Lower lobe of right lung (tissue), 2 donors: Measurements from ENCODE around the gene MAB21L4. TPM values are rescaled to one million over a fixed set of nuclear protein-coding genes. Genes with fewer than 3 reads are reported as not detected.
A peak's percentile ranks its signal among the peaks of the same experiment; 100 is the strongest.

Experiments used
- ATAC-seq, 2 donors: fragments of 200-7000 bp; cut with Tn5 transposase; one replicate each; pipeline ENCODE4 v1.9.1; 2020 to 2022; ENCODE audit warnings: mild to moderate bottlenecking in 2 of 2, moderate library complexity in 2 of 2
- DNase-seq: peaks from one replicate; pipeline ENCODE4 v3.0.0-alpha.2; 2020
- H3K27ac ChIP-seq: fragments of 200-600 bp; one replicate; pipeline ENCODE4 v1.8.0; 2022
- H3K27me3 ChIP-seq: fragments of 200-600 bp; one replicate; pipeline ENCODE4 v1.8.0; 2022; ENCODE audit warnings: low read depth
- H3K36me3 ChIP-seq: fragments of 200-600 bp; one replicate; pipeline ENCODE4 v1.8.0; 2022; ENCODE audit warnings: mild to moderate bottlenecking
- H3K4me1 ChIP-seq: fragments of 200-600 bp; one replicate; pipeline ENCODE4 v1.8.0; 2022
- H3K4me3 ChIP-seq: fragments of 200-600 bp; one replicate; pipeline ENCODE4 v1.8.0; 2022; ENCODE audit warnings: mild to moderate bottlenecking
- H3K9me3 ChIP-seq: fragments of 200-600 bp; one replicate; pipeline ENCODE4 v1.8.0; 2022
- intact Hi-C: fragments of 100-400 bp; cut with DNase I; formaldehyde crosslinking; loops from one replicate; pipeline ENCODE4 v1.11.0; 2022
- total RNA-seq: library from RNA; stranded (reverse); fragmentation: NEBNext Ultra II Directional; extraction: Animal tissue kit (Norgen Biotek cat#: 25700); gene quantifications from one replicate; pipeline ENCODE4 v1.2.1, GENCODE V29; 2021
- TF ChIP-seq, protein P1 (sequence below): fragments of 200-600 bp; IDR thresholded peaks from one replicate; pipeline ENCODE4 v1.8.0; 2022; ENCODE audit warnings: antibody characterized with exemption, mild to moderate bottlenecking
- donor health status: DM: no; HTN: yes; CAD: no; lungs with severe emphysema.

MAB21L4 gene
- total RNA-seq, 1 donor from 2014 or later: 17.0 TPM

DNA sequence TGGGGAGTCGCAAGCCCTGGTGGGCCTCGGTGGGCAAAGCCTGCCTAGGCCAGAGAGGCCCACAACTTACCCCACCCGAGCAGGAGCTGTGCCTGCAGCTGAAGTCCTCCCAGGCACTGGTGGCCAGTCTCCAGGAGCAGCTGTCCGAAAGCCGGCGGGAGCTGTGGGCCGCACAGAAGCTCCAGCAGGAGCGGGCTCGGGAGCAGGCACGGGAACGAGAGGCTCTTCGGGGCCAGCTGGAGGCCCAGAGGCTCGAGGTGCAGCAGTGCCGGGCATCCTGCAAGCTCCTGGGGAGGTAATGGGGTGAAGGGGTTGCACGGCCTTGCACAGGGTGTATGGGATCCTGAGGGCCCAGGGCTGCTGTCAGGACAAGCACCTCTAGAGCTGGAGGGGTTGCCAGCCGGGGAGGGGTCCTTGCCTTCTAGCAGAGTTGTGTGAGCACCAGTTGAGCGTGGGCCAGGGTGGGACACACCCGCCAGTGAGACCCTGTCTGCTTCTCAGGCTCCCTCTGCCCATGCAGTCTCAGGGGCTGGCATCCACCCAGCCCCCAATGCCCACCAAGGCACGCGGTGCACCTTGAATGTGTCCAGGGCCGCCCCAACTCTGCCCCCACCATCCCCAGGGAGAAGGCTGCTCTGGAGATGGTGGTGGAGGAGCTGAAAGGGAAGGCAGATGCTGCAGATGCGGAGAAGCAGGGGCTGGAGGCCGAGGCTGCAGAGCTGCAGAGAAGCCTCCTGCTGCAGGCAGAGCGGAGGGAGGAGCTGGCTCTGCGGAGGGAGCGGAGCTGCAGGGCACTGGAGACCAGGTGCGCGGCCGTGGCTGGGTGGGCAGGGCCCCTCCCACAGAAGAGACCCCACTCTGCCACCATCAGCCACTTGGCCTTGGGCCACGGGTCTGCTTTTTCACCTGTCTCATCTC is 37.4 kb upstream of the MAB21L4 start:
- TF ChIP-seq, protein P1, sequence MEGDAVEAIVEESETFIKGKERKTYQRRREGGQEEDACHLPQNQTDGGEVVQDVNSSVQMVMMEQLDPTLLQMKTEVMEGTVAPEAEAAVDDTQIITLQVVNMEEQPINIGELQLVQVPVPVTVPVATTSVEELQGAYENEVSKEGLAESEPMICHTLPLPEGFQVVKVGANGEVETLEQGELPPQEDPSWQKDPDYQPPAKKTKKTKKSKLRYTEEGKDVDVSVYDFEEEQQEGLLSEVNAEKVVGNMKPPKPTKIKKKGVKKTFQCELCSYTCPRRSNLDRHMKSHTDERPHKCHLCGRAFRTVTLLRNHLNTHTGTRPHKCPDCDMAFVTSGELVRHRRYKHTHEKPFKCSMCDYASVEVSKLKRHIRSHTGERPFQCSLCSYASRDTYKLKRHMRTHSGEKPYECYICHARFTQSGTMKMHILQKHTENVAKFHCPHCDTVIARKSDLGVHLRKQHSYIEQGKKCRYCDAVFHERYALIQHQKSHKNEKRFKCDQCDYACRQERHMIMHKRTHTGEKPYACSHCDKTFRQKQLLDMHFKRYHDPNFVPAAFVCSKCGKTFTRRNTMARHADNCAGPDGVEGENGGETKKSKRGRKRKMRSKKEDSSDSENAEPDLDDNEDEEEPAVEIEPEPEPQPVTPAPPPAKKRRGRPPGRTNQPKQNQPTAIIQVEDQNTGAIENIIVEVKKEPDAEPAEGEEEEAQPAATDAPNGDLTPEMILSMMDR: no peak
- DNase-seq (peak; percentile 41), ATAC-seq (no peak)
- Histone ChIP-seq H3K4me3 (no peak overlapping the region), H3K27ac (no peak overlapping the region), H3K36me3 (no peaks in the 10 kb centered on the region), H3K9me3 (peaks cover 5% of the 10 kb centered on the region), H3K4me1 (no peaks in the 10 kb centered on the region), H3K27me3 (no peaks in the 10 kb centered on the region)
- intact Hi-C loops: no loop called here

DNA sequence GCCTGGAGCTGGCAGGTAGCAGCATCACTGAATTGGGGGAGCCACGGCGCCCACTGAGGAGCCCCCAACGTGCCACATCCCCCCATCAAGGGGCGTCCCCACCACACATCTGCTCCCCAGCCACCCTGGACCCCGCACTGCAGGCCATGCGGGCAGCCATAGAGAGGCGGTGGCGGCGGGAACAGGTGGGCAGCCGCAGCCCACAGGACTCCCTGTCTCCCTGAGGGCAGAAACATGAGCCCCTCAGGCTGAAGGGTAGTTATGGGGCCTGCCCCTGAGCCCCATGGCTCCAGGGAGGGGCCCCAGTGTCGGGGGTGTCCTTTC is 36.7 kb upstream of the MAB21L4 start:
- no peak overlapping the region for H3K27ac ChIP-seq
- TF ChIP-seq, protein P1: no peak
- H3K4me1 ChIP-seq: no peaks in the 10 kb centered on the region
- no peak for ATAC-seq
- H3K9me3 ChIP-seq: no peaks in the 10 kb centered on the region
- DNase-seq: no peak
- no peaks in the 10 kb centered on the region for H3K36me3 ChIP-seq
- H3K4me3 ChIP-seq: no peak overlapping the region
- no peaks in the 10 kb centered on the region for H3K27me3 ChIP-seq
- intact Hi-C loops: no loop called here

DNA sequence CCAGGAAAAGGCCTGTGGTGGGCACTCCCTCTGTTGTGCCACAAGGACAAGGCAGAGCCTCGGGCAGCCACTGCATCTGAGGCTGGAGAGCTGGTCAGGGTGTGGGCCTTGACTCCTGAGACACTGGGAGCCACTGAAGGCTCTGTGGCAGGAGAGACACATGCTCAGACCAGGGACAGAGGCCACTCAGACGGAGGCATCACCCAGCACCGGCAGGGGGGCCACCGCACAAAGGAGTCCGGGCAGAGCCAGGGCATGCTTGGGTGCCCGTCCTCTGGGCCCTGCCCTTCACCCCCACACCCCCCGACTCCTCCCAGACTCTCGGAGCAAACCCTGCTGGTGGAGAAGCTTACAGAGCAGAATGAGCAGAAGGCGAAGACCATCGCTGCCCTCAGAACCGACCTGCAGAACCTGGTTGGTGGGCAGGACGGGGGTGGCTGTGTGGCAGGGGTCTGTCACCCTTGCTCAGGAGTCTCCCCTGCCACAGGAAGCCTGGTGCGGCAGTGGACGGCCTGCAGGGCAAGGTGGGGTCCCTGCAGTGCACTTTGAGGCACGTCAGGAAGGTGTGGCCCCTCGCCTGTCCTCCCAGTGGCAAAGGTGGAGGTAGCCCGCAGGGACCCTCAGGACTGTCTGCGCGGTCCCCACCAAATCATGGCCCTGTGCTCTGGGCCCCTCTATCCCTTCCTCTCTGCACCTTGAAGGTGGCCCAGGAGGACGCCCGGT is 36.2 kb upstream of the MAB21L4 start:
- peak; percentile 39 for DNase-seq
- no peak for ATAC-seq
- H3K36me3 ChIP-seq: no peaks in the 10 kb centered on the region
- no peak overlapping the region for H3K4me3 ChIP-seq
- H3K4me1 ChIP-seq: no peaks in the 10 kb centered on the region
- no peaks in the 10 kb centered on the region for H3K9me3 ChIP-seq
- H3K27me3 ChIP-seq: no peaks in the 10 kb centered on the region
- intact Hi-C loops: no loop called here
- TF ChIP-seq, protein P1: no peak
- no peak overlapping the region for H3K27ac ChIP-seq

DNA sequence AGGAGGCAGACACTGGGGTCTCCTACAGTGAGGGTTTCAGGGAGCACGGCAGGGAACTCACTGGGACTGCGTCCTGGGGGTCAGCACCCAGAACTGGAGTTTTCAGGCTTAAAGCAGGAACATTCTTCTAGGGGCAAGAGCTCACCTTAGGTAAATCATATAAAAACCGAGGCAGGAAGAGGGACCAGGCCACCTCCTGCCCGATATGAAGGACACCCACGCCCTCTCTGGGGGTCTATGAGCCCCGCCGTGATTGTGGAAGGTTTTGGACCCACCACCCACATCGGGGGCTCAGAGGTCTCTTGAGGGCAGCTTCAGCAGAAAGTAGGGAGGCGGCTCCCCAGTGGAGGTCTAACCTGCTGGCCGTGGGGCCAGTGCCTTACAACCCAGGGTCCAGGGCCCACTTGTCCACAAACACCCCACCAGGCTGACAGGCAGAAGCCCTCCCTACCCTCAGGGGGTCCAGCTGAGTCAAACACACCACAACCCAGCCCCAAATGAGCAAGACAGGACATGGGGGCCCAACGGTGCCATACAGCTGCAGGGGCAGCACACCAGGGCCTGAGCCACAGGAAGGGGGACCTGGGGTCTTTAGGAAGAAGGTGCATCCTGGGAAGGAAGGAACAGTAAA is 35.5 kb upstream of the MAB21L4 start:
- Histone ChIP-seq H3K36me3 (no peaks in the 10 kb centered on the region), H3K4me3 (no peak overlapping the region), H3K9me3 (no peaks in the 10 kb centered on the region), H3K27ac (no peak overlapping the region), H3K4me1 (no peaks in the 10 kb centered on the region), H3K27me3 (no peaks in the 10 kb centered on the region)
- ATAC-seq (no peak), DNase-seq (no peak)
- intact Hi-C loops: no loop called here
- TF ChIP-seq, protein P1: no peak

DNA sequence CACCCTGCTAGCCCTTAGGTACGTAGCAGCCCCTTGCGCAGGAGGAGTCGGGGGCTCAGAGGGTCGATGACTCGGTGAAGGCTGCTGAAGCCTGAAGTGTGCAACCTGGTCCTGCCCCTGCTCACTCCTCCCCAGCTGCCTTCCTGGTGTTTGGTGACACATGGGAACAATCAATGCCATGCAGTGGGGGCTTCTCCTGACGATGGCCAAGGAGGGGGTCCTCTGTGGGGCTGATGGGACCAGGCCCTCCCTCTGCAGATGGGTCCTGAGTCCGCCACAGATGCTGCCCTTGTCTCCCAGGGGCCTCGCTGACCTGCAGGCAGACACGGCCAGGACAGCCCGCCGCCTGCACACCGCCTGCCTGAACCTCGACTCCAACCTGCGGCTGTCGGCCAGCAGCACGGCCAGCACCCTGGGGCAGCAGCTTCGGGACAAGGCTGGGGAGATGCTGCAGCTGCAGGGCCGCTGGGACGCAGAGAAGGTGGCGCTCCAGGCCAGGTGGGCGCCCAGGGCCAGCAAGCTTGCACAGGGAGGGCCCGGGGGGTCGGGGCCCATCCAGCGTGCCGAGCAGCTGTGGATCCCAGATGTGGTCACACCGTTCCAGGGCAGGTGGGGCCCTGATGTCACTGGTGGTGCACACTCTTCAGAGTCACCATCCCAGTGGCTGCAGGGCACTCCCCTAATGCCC is 34.8 kb upstream of the MAB21L4 start:
- no peaks in the 10 kb centered on the region for H3K9me3 ChIP-seq
- H3K4me3 ChIP-seq: no peak overlapping the region
- H3K4me1 ChIP-seq: no peaks in the 10 kb centered on the region
- H3K27me3 ChIP-seq: no peaks in the 10 kb centered on the region
- peak; percentile 40 for DNase-seq
- no peak overlapping the region for H3K27ac ChIP-seq
- TF ChIP-seq, protein P1: no peak
- H3K36me3 ChIP-seq: no peaks in the 10 kb centered on the region
- no peak for ATAC-seq
- intact Hi-C loops: no loop called here
